Suprapubic skin (tissue), 4 donors: ENCODE data around the gene ANAPC15. TPM values are rescaled to one million over a fixed set of nuclear protein-coding genes. Genes with fewer than 3 reads are reported as not detected.

Source experiments
- DNase-seq, 2 donors: peaks; one replicate each; pipeline ENCODE4 v3.0.0-alpha.2; 2019; ENCODE audit warnings: low spot score in 2 of 2
- H3K27ac ChIP-seq: fragments of 200-600 bp; sonication (generic); one replicate; pipeline ENCODE4 v1.5.1; 2019
- H3K27me3 ChIP-seq: fragments of 200-600 bp; sonication (generic); one replicate; pipeline ENCODE4 v1.5.1; 2019
- H3K36me3 ChIP-seq: fragments of 200-600 bp; sonication (generic); one replicate; pipeline ENCODE4 v1.5.1; 2019
- H3K4me1 ChIP-seq: fragments of 200-600 bp; sonication (generic); one replicate; pipeline ENCODE4 v1.5.1; 2019
- H3K4me3 ChIP-seq: fragments of 200-600 bp; sonication (generic); one replicate; pipeline ENCODE4 v1.5.1; 2019; ENCODE audit warnings: mild to moderate bottlenecking
- H3K9me3 ChIP-seq: fragments of 200-600 bp; sonication (generic); one replicate; pipeline ENCODE4 v1.5.1; 2019
- CTCF ChIP-seq, 2 donors: fragments of 200-600 bp in 1 of 2; fragments of 450-650 bp in 1 of 2; sonication (generic) in 1 of 2; IDR thresholded peaks; one replicate each; pipeline ENCODE4 v1.5.1; 2016 to 2019; ENCODE audit warnings: antibody characterized with exemption in 2 of 2, mild to moderate bottlenecking in 1 of 2, moderate library complexity in 1 of 2
- EP300 ChIP-seq: sonication (generic); formaldehyde crosslinking; IDR thresholded peaks from one replicate; pipeline ENCODE4 v1.6.1; 2017; ENCODE audit warnings: antibody characterized with exemption
- POLR2A ChIP-seq, 2 donors: fragments of 450-650 bp; IDR thresholded peaks; one replicate each; pipeline ENCODE4 v1.6.1; 2017; ENCODE audit warnings: antibody characterized with exemption in 2 of 2, mild to moderate bottlenecking in 2 of 2, moderate library complexity in 2 of 2
- POLR2AphosphoS5 ChIP-seq, 3 donors: sonication (generic); formaldehyde crosslinking; IDR thresholded peaks; one replicate each; pipeline ENCODE4 v1.6.1; 2017; ENCODE audit warnings: antibody characterized with exemption in 3 of 3
- WGBS: methylation state at CpG from one replicate; pipeline ENCODE4 v1.1.5; 2018; 5-methylcytosine and 5-hydroxymethylcytosine counted together
- total RNA-seq, 4 donors: library from RNA; depleted of rRNA; stranded (reverse); fragments of >200 nt; gene quantifications; one replicate each; pipeline ENCODE4 v1.1.0, GENCODE V29; 2016

ANAPC15 gene
- total RNA-seq, 4 donors from 2014 or later = 20.6 to 32.1 (median 25.6) TPM

GRCh38 chr11:72123117-72123653 lies 10.7 kb upstream of the ANAPC15 start:
- 73% methylated on average over 3 of the region's 3 CpGs for WGBS

GRCh38 chr11:72122607-72123006 lies 10.1 kb upstream of the ANAPC15 start:
- 73% methylated on average over 1 of the region's 1 CpG for WGBS
- no peak for DNase-seq
- H3K9me3 ChIP-seq = no peaks in the 10 kb centered on the region
- H3K36me3 ChIP-seq = no peaks in the 10 kb centered on the region
- TF ChIP-seq EP300 (no peak), CTCF (IDR thresholded peaks at IDR 0.05) (no peak), POLR2A (IDR thresholded peaks at IDR 0.05) (no peak), POLR2AphosphoS5 (IDR thresholded peaks at IDR 0.05) (no peak)
- H3K27ac ChIP-seq = no peak overlapping the region
- no peaks in the 10 kb centered on the region for H3K4me1 ChIP-seq
- no peak overlapping the region for H3K4me3 ChIP-seq
- H3K27me3 ChIP-seq = no peaks in the 10 kb centered on the region

More at GRCh38 chr11:72123117-72123653, 10.7 kb upstream of the ANAPC15 start:
- no peak for TF ChIP-seq CTCF (IDR thresholded peaks at IDR 0.05)
- no peak for TF ChIP-seq POLR2A (IDR thresholded peaks at IDR 0.05)
- no peak for TF ChIP-seq POLR2AphosphoS5 (IDR thresholded peaks at IDR 0.05)
- no peak for TF ChIP-seq EP300
- Histone ChIP-seq H3K27ac (no peak overlapping the region), H3K4me3 (no peak overlapping the region), H3K27me3 (no peaks in the 10 kb centered on the region), H3K4me1 (no peaks in the 10 kb centered on the region), H3K36me3 (no peaks in the 10 kb centered on the region), H3K9me3 (no peaks in the 10 kb centered on the region)
- DNase-seq = no peak

- TF ChIP-seq POLR2A (IDR thresholded peaks at IDR 0.05) = no peak
- no peak for TF ChIP-seq POLR2AphosphoS5 (IDR thresholded peaks at IDR 0.05)
- no peak for TF ChIP-seq CTCF (IDR thresholded peaks at IDR 0.05)
- no peak for TF ChIP-seq EP300
- H3K4me3 ChIP-seq = no peak overlapping the region
- H3K36me3 ChIP-seq = no peaks in the 10 kb centered on the region
- DNase-seq = no peak
- 71% methylated on average over 2 of the region's 2 CpGs for WGBS
- H3K27me3 ChIP-seq = no peaks in the 10 kb centered on the region
- no peaks in the 10 kb centered on the region for H3K4me1 ChIP-seq
- H3K27ac ChIP-seq = no peak overlapping the region
- no peaks in the 10 kb centered on the region for H3K9me3 ChIP-seq
These were observed 8.4 kb upstream of the ANAPC15 start for GRCh38 chr11:72120930-72121329.

GRCh38 chr11:72119198-72119597 lies 6.7 kb upstream of the ANAPC15 start:
- no peak for DNase-seq
- 69% methylated on average over 6 of the region's 6 CpGs for WGBS
- no peaks in the 10 kb centered on the region for H3K36me3 ChIP-seq
- H3K27ac ChIP-seq = no peak overlapping the region
- TF ChIP-seq CTCF (IDR thresholded peaks at IDR 0.05) = no peak
- TF ChIP-seq POLR2AphosphoS5 (IDR thresholded peaks at IDR 0.05) = no peak
- TF ChIP-seq POLR2A (IDR thresholded peaks at IDR 0.05) = no peak
- TF ChIP-seq EP300 = no peak
- H3K4me1 ChIP-seq = no peaks in the 10 kb centered on the region
- no peak overlapping the region for H3K4me3 ChIP-seq
- no peaks in the 10 kb centered on the region for H3K27me3 ChIP-seq
- no peaks in the 10 kb centered on the region for H3K9me3 ChIP-seq

- H3K4me1 ChIP-seq = peaks cover 16% of the 10 kb centered on the region
- DNase-seq = no peak
These were observed 3.7 kb upstream of the ANAPC15 start for GRCh38 chr11:72116019-72116755.

More at GRCh38 chr11:72116019-72116755, 3.7 kb upstream of the ANAPC15 start:
- 93% methylated on average over 6 of the region's 6 CpGs for WGBS
- H3K27me3 ChIP-seq = no peaks in the 10 kb centered on the region
- no peak overlapping the region for H3K4me3 ChIP-seq
- H3K36me3 ChIP-seq = no peaks in the 10 kb centered on the region
- TF ChIP-seq POLR2A (IDR thresholded peaks at IDR 0.05) = no peak
- TF ChIP-seq EP300 = no peak
- no peak for TF ChIP-seq CTCF (IDR thresholded peaks at IDR 0.05)
- no peak for TF ChIP-seq POLR2AphosphoS5 (IDR thresholded peaks at IDR 0.05)
- no peaks in the 10 kb centered on the region for H3K9me3 ChIP-seq
- no peak overlapping the region for H3K27ac ChIP-seq
